Measurements from ENCODE around the gene ANKRD16. TPM values are rescaled to one million over a fixed set of nuclear protein-coding genes. Genes with fewer than 3 reads are reported as not detected.
"Not testable (repeated sequence)": the region's sequence is repeated elsewhere in the genome, so short reads cannot be mapped to it uniquely, and the experiment has no call there.

Gene ANKRD16
- total RNA-seq = 10.2 TPM

DNA sequence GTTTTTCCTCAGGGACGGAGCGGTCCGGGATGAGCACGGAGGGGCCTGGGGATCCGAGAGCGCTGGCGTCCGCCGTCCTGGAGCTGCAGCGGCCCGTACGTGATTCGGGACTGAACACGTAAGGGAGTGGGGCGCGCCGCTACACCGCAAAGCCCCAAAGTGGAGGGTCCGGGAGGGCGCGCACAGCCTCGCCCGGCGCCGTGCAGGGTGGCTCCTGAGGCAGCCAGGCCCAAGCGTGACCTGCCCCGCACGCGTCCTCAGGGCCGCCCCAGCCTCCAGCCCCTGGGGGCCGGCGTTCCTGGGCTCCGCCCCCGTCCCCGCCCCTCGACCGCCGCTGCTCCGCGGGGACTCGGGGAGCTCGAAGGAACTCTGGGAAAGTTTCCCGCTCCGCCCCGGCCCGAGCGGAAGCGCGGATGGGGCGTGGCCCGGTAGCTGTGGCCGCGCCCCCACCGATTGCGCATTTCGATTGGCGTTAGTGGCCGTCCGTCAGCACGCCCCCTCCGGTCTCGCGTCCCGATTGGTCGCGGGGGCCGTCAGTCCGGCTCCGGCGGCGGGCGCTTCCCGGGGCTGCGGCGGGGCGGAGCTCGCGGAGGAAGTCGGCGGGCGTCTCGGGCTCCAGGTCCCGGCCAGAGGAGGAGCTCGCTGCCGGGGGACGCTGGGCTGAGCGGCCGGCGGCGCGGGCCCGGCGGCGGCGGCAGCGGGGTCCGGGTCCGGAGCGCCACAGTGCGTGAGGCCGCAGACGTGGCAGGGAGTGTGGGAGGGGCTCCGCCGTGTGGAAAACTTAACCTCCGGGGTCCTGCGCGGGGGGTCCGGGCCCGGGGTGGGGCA, at the start of gene ANKRD16, which contains the start of gene FBH1:
TSS of gene ANKRD16 (minus strand) at position 270 of the 828 bp plus-strand sequence. CDS start 539 bp downstream, outside the sequence.
TSS of gene FBH1 (plus strand) at position 620 of the 828 bp plus-strand sequence. CDS start at position 723, 103 bp downstream.
- DNase-seq (ENCODE audit: low spot score) = peak; percentile 99

DNA sequence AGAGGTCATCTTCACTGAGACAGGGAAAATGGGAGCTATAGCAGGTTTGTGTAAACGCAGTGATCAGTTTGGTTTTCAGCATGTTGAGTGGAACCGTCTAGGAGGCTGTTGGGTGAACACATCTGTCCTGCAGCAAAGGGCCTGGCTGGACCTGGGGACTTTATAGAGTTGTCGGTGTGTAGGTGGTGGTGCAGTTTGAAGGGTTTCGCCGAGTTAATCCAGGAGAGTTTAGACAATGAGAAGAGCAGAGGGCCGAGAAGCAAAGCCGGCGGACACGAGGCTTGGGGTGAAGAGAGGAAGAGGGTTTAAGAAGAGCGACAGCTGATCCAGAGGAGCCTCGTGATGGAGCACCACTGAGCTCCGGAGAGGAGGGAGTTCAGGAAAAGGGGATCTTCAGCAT, 48.6 kb upstream of the ANKRD16 start:
- DNase-seq (ENCODE audit: low spot score) = no peak

DNA sequence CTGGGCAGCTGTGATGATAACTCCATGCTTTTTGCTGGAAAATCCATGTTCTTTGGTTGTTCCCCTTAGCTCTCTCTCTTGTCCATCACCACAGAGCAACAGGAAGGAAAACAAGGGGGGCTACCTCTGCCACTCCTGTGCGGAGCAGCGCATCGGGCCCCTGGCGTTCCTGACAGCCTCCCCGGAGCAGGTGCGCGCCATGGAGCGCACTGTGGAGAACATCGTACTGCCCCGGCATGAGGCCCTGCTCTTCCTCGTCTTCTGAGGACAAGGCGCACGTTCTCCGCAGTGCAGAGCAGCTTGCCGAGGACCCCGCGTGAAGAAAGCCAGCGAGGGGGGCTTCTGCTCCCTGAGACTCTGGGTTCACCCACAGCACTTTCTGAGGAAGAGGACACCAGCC, 47.3 kb upstream of the ANKRD16 start:
- DNase-seq (ENCODE audit: low spot score) = no peak

DNA sequence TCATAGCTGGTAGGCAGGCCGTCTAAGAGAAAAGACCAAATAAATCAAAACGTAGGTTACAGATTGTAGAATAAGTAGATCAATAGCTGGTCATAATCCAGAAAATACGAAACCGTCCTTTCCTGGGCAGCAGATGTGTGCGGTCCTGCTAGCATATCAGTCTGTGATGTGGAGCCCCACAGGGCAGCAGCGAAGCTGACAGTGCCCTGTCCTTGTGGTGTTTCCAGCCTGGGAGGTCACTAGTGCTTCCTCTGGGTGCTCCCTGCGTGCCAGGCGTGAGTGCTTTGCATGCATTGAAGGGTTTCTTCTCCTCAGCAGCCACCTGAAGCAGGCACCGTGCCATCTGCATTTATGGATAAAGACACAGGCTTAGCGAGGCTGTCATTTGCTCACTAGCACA, 45.9 kb upstream of the ANKRD16 start:
- no peak for DNase-seq (ENCODE audit: low spot score)

DNA sequence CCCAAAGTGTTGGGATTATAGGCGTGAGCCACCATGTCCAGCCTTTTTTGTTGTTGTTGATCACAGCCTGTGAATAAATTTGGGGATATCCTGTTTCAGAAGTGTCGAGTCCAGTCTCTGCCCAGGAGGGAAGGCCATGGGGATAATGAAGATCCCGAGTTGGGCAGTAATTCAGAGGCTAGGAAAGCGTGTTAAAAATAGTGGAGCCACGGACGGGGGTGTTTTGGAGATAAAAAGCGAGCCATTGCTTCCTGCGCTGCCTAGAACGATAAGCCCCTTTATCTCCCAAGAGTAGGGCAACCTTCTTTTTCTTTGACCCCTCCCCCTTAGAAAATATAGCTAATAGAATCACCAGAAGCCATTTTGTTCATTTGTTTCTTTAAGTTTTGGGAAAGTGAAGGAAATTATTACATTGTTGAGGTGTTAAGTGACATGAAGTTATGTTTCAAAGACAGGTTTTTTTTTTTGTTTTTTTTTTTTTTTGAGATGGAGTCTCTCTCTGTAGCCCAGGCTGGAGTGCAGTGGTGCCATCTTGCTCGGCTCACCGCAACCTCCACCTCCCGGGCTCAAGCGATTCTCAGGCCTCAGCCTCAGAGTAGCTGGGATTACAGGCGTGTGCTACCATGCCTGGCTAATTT, 44.3 kb upstream of the ANKRD16 start:
- no peak for DNase-seq (ENCODE audit: low spot score)

DNA sequence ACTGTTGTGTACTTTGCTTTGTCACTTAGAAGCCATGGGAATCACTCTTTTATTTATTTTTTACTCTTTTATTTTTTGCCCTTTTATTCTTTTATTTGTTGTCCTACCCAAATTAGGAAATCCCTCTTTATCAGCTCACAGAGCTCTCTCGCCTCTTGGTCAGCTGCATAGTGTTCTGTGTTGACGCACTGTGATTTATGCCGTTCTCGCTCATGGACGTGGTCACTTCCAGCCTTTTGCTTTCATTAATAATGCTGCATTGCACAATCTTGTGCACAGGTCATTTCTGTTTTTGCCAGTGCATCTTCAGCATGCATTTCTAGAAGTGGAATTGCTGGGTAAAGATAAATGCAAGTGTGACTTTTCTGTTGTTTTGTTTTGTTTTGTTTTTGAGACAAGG, 42.7 kb upstream of the ANKRD16 start:
- DNase-seq (ENCODE audit: low spot score) = no peak

DNA sequence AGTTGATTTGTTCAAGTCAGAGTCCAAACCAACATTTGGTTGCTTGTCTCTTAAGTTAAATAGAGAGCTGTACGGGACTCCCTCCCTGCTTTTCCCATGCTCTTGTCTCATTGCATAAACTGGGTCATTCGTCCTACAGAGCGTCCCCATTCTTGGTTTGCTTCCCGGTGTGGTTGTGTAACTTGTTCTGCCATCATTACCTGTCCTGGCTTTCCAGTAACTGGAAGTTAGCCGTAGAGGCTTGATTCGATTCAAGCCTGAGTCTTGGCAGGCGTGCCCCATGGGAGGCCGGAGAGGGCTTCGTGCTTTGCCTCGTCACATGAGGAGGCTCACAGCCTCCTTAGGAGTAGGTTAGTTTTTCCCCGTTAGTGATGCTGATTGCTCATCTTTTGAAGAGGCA, 40.6 kb upstream of the ANKRD16 start:
- no peak for DNase-seq (ENCODE audit: low spot score)

DNA sequence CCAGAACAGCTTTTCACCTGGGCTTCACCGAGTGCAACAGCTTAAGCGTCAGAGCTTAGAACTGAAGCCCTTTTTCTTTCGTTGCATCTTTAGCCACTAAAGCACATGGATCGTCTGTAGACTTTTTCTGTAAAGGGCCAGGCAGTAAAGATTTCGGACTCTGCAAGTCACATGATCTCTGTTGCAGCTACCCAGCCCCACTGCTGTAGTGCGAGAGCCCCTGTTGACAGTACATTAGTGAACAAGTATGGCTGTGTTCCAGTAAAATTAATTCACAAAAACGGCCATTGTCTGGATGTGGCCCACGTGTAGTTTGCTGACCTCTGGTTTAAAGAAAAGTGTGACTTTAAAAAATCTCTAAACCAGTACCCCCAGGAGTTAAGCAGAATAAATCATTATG, 39.7 kb upstream of the ANKRD16 start:
- DNase-seq (ENCODE audit: low spot score) = no peak

DNA sequence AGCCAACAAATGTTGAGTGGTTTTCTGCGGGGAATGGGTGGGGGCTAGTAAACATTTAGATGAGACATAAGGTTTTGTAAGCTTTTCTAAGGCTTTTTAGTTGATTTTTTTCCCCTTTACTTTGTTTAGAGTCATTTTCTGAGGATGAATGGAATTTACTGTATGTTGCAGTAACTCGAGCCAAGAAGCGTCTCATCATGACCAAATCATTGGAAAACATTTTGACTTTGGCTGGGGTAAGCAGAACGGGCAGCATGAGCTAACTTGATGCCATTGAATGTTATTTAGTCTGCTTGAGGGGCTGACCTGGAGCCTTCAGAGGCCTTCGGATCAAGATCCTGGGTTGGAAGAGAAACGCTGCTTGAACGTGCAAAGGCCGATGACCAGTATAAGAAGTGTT, 37.6 kb upstream of the ANKRD16 start:
- DNase-seq (ENCODE audit: low spot score) = no peak

DNA sequence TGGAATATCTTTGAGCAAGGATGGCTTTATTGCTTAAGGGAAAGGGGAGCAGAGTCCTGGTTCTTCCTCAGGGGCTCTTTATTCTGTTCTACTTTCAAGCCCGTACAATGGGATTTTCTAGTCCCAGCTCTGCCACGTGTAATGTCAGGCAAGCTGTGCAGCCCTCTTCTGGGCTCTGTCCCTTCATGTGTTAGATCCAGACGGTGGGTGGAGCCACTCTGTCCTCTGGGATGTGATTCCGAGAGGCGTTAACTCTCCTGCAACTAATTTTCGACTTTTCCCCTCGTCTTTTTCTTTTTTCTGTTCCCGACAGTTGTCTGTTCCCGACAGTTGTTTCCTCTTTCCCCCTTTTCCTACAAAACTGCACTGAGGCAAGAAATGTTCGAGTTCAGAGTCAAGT, 35.2 kb upstream of the ANKRD16 start:
- no peak for DNase-seq (ENCODE audit: low spot score)

DNA sequence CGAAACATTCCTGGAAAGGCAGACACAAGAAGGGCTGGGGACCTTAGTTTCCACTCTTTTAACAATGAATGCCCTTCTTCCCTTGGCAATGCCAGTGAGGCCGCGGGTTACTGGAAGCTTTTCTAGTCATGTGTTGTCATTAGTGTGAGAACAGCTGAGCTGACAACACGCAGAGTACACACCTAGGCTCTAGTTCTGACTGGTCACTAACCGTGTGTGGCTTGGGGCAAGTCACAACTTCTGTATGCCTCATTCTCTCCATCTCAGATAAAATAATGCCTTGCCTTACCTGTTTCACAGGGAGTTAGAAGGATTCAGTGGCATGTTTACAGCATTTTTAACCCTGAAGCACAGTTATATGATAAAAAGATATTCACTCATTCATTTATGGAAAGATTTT, 32.1 kb upstream of the ANKRD16 start:
- DNase-seq (ENCODE audit: low spot score) = no peak

DNA sequence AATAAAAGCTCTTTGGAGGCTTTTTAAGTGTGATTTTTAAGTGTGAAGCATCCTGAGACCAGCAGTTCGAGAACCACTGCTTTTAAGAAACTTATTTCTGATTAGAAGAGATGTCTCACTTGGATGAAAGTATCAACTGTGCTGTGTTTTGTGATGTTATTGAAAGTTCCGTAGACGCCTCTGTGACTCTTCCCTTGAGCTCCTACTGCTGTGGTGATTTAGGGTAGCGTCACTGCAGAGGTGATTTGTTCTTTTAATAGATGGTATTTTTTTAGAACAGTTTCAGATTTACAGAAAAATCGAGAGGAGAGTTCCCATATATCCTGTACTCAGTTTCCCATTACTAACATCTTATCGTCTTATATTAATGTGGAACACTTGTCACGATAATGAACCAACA, 29.9 kb upstream of the ANKRD16 start:
- no peak for DNase-seq (ENCODE audit: low spot score)

DNA sequence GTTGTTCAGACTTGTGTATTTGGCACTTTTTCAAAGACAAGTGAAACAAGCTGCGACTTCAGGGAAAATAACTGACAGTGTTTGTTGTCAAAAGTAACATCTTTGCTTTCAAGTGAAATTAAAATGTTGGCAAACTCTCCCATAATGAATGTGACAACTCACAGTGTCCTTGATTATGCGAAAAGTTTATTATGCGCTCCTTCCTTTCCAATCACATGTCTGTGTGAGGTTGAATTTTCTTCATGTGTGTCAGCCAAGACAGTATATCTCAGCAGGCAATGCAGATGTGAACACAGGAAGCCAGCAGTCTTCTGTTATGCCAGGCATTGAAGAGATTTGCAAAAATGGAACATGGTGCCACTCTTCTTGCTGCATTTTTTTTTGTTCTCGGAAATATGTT, 29.1 kb upstream of the ANKRD16 start:
- DNase-seq (ENCODE audit: low spot score) = no peak

DNA sequence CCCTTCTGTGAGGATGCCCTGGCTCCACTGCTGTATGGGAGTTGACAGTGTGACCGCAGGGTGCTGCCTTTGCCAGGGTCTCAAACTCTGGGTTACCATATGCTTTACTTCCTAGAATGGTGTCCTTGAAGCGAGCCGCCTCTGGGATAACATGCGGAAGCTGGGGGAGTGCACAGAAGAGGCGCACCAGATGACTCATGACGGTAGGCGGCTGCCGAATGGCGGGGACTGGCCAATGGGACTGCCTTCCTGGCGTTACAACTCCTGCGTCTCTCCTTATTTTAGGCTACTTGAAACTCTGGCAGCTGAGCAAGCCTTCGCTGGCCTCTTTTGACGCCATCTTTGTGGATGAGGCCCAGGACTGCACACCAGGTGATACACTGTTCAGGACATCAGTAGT, 27.6 kb upstream of the ANKRD16 start:
- no peak for DNase-seq (ENCODE audit: low spot score)

DNA sequence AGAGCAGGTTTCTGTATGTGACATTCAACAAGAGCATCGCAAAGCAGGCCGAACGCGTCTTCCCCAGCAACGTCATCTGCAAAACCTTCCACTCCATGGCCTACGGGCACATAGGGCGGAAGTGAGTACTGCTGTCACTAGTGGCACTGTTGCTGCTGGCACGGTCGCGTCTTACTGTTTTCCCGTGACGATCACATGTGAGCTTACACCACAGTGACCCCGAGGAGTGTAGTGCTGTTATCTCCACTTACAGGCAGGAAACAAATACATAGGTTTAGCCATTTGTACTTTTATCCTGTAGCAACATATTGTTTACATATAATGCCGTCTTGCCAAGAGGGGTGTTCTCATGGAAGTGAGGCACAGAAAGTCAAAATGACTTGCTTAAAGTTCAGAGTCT, 25.8 kb upstream of the ANKRD16 start:
- no peak for DNase-seq (ENCODE audit: low spot score)

DNA sequence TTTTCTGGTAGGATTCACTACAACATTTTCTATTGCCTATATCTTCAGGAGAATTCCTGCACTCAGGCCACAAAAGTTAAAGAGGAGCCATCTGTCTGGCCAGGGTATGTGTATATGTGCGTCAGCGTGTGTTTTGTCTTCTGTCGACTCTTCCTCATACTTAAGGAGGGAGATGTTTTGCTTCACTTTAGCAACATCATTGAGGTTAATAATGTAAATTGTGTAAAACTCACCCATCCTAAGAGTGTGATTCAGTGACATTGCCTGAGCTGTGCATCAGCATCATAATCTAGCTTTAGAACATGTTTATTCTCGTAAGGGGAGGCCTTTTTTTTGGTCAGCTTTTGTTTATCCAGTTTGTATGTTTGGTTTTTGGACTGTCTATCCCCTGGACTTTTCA, 24.0 kb upstream of the ANKRD16 start:
- no peak for DNase-seq (ENCODE audit: low spot score)

DNA sequence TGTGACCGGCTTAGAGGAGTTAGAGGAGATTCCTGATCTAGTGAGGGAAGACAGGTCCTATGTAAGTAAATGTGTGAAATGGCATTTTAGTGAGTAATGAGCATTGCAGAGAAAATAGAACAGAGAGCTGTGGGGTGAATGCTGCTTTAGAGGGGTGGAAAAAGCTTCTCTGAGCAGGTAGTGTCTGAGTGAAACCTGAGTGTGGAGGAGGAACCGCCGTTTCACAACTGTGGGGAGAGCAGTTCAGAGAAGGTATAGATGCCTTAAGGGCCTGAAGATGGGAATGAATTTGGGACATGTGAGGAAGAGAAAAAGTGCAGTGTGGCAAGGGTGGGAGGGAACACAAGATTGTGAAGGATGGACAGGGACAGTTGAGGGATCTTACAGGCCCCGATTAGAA, 22.0 kb upstream of the ANKRD16 start:
- no peak for DNase-seq (ENCODE audit: low spot score)

DNA sequence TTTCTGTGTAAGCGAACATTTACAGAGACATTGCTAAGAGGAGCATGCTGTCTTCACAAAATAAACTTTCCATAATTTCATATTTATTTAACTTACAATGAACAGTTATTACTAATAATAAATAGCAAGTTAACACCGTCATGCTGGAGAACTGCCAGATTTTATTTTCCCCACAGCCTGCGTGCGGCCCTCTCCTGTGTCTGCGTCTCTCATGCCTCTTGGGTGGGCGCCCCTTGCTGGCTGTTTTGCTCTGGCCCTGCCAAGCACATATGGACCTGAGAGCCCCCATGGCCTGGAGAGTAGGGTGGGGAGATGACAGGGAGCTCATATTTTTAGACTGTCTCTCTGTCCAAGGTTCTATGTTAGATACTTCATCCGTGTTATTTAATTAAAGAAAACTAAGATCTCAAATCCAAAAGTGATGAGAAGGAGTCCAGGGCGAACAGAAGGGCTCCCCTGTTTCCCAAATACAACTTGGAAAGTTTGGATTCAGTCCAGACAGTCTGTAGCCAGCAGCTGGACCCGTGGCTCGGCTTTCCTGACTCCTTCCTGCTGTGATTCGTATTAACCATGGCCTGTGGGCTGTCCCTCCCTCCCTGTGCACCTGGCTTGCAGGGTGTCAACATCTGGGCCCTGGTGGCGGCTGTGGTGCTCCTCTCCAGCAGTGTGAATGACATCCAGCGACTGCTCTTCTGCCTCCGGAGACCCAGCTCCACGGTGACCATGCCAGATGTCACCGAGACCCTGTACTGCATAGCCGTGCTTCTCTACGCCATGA, 20.8 kb upstream of the ANKRD16 start:
- DNase-seq (ENCODE audit: low spot score) = no peak

DNA sequence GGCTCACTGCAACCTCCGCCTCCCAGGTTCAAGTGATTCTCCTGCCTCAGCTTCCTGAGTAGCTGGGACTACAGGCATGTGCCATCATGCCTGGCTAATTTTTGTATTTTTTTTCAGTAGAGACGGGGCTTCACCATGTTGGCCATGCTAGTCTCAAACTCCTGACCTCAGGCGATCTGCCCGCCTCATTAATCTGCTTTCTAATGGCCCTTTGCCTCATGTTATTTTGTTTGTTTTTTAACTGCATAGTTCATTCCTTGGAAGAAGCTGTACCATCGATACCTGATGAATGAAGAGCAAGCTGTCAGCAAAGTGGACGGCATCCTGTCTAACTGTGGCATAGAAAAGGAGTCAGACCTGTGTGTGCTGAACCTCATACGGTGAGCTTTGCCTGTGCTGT, 19.0 kb upstream of the ANKRD16 start:
- not testable (repeated sequence) for DNase-seq (ENCODE audit: low spot score)

DNA sequence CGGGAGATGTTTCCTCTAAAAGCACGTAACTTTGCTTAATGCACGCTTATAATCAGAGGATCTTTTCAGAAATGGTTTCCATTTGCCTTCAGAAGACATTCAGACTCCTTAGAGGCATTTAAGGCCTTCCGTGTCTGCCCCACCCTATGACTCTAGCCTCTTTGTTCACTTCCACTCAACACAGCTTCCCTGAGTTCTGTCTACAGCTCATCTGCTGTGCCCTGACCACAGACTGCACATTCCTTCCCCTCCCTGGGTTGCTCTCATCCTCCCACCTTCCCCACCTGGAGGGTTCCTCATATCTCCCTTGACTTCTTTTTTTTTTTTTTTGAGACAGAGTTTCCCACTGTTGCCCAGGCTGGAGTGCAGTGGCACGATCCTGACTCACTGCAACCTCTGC, 17.0 kb upstream of the ANKRD16 start:
- no peak for DNase-seq (ENCODE audit: low spot score)

DNA sequence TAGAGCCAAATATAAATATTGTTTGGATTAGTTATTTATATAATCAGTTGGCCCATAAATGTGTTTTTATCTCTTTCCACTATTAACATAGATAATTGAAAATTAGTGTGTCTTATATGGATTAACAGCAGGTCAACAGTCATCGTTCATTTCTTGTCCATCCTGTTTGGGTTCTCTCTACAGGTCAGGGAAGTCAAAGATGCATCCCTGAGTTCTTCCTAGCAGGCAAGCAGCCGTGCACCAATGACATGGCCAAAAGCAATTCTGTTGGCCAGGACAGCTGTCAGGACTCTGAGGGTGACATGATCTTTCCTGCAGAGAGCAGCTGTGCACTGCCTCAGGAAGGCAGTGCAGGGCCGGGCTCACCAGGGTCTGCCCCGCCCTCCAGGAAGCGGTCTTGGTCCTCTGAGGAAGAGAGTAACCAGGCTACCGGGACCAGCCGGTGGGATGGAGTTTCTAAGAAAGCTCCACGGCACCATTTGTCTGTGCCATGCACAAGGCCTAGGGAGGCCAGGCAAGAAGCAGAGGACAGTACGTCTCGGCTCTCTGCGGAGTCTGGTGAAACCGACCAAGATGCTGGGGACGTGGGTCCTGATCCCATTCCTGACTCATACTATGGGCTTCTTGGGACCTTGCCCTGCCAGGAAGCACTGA, 16.3 kb upstream of the ANKRD16 start:
- no peak for DNase-seq (ENCODE audit: low spot score)

DNA sequence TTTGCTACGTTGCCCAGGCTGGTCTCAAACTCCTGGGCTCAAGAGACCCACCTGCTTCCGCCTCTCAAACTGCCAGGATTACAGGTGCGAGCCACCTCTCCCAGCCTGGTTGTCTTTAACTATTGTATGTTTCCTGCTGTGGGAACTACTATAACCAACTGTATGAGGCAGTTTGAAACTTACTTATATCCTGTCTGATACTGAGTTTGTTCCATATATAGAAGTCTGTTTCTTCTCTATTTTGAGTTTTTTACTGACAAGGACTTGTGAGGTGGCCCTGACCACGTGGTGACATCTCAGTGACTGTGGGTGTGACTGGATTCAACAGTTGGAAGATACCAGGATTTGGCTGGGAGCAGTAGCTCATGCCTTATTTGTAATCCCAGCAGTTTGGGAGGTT, 14.5 kb upstream of the ANKRD16 start:
- DNase-seq (ENCODE audit: low spot score) = no peak
